PC-3 (cell line): ENCODE results near the gene ADAMTSL5. TPM values are rescaled to one million over a fixed set of nuclear protein-coding genes. Genes with fewer than 3 reads are reported as not detected.
A peak's percentile ranks its signal among the peaks of the same experiment; 100 is the strongest.

Experiments used
- ATAC-seq: fragments of 200-7000 bp; cut with Tn5 transposase; 2 replicates; pipeline ENCODE4 v1.9.1; 2020; ENCODE audit warnings: mild to moderate bottlenecking, moderate library complexity
- BruUV-seq: library from RNA; stranded (reverse); fragments of 400-500 nt; replicated peaks from 2 replicates; lab custom pipeline; 2021; lab: Mats Ljungman, UMichigan
- CTCF ChIA-PET: fragments of 300-600 bp; sonication (Branson Sonifier 250); formaldehyde crosslinking; loops from one replicate; lab custom pipeline; 2022; ENCODE audit warnings: antibody characterized with exemption; lab: Charles Lee
- POLR2A ChIA-PET: fragments of 300-600 bp; sonication (Branson Sonifier 250); formaldehyde crosslinking; loops from one replicate; lab custom pipeline; 2022; ENCODE audit warnings: antibody characterized with exemption; ENCODE audit not compliant: unreplicated experiment; lab: Charles Lee
- DNase-seq: peaks from one replicate; pipeline ENCODE4 v3.0.0-alpha.2; 2015
- H2AFZ ChIP-seq: fragments of 300-600 bp; sonication (generic); 2 replicates; pipeline ENCODE4 v1.6.0; 2016; ENCODE audit warnings: antibody characterized with exemption, low read length
- H3F3A ChIP-seq: fragments of 300-600 bp; sonication (generic); one replicate; pipeline ENCODE4 v1.6.0; 2017; ENCODE audit warnings: antibody characterized with exemption, low read length, control low read depth, mild to moderate bottlenecking; ENCODE audit not compliant: unreplicated experiment
- H3K27ac ChIP-seq: fragments of 300-600 bp; sonication (generic); 2 replicates; pipeline ENCODE4 v1.5.1; 2016; ENCODE audit warnings: mild to moderate bottlenecking, low read length
- H3K27me3 ChIP-seq: fragments of 300-600 bp; sonication (generic); 2 replicates; pipeline ENCODE4 v1.6.1; 2016; ENCODE audit warnings: low read length, mixed read lengths
- H3K36me3 ChIP-seq: fragments of 300-600 bp; sonication (generic); 2 replicates; pipeline ENCODE4 v1.6.1; 2016; ENCODE audit warnings: low read depth, mixed run types, low read length, mixed read lengths
- H3K4me1 ChIP-seq: fragments of 300-600 bp; sonication (generic); 2 replicates; pipeline ENCODE4 v1.5.1; 2016; ENCODE audit warnings: low read length; ENCODE audit not compliant: insufficient read depth
- H3K4me2 ChIP-seq: fragments of 300-600 bp; sonication (generic); 2 replicates; pipeline ENCODE4 v1.6.0; 2016; ENCODE audit warnings: low read length
- H3K4me3 ChIP-seq: fragments of 300-600 bp; sonication (generic); 2 replicates; pipeline ENCODE4 v1.5.1; 2016; ENCODE audit warnings: mild to moderate bottlenecking, low read length, mixed read lengths
- H3K79me2 ChIP-seq: fragments of 300-600 bp; sonication (generic); 2 replicates; pipeline ENCODE4 v1.6.1; 2017; ENCODE audit warnings: low read length, mixed read lengths
- H3K9ac ChIP-seq: fragments of 300-600 bp; sonication (generic); 2 replicates; pipeline ENCODE4 v1.6.0; 2016; ENCODE audit warnings: mild to moderate bottlenecking, low read length
- H3K9me2 ChIP-seq: fragments of 300-600 bp; sonication (generic); replicated peaks from 2 replicates; pipeline ENCODE4 v1.6.1; 2016; ENCODE audit warnings: mixed run types, low read length, mixed read lengths
- H3K9me3 ChIP-seq: fragments of 300-600 bp; sonication (generic); 2 replicates; pipeline ENCODE4 v1.6.1; 2016; ENCODE audit warnings: low read length, mixed read lengths
- H4K20me1 ChIP-seq: fragments of 300-600 bp; sonication (generic); 2 replicates; pipeline ENCODE4 v1.6.1; 2016; ENCODE audit warnings: low read length, mixed read lengths
- EZH2 ChIP-seq: fragments of 300-600 bp; sonication (generic); IDR thresholded peaks from one replicate; pipeline ENCODE4 v1.6.1; 2017; ENCODE audit warnings: antibody characterized with exemption, mild to moderate bottlenecking, low read length; ENCODE audit not compliant: unreplicated experiment
- EZH2phosphoT487 ChIP-seq: fragments of 300-600 bp; sonication (generic); IDR thresholded peaks from 2 replicates; pipeline ENCODE4 v1.6.1; 2018; ENCODE audit warnings: mild to moderate bottlenecking, antibody characterized with exemption, low read length, borderline replicate concordance
- intact Hi-C: fragments of 100-400 bp; cut with micrococcal nuclease; formaldehyde crosslinking; loops from 2 replicates; pipeline ENCODE4 v1.9.0; 2023
- total RNA-seq: library from RNA; depleted of rRNA; stranded (reverse); fragments of >200 nt; gene quantifications from 2 replicates; pipeline ENCODE4 v1.2.3, GENCODE V29; 2014
- TF ChIP-seq, protein P1 (sequence below): fragments of 300-600 bp; sonication (generic); conservative IDR thresholded peaks from 2 replicates; pipeline ENCODE4 v1.5.1; 2017; ENCODE audit warnings: antibody characterized with exemption, low read depth, mild to moderate bottlenecking, low read length

The ADAMTSL5 gene
- total RNA-seq, 1 experiment from 2014 or later: 5.0 TPM

- Histone ChIP-seq H3K36me3 (no peaks in the 10 kb centered on the region), H3K4me2 (peak overlapping the region; percentile 90; the same call in 1 of the 2 replicates), H3F3A (no peaks in the 10 kb centered on the region), H3K27ac (peak overlapping the region; percentile 78; the same call in 1 of the 2 replicates), H3K27me3 (no peaks in the 10 kb centered on the region), H2AFZ (peak overlapping the region; percentile 91; the same call in 1 of the 2 replicates), H4K20me1 (no peaks in the 10 kb centered on the region), H3K4me3 (no peak overlapping the region), H3K9me3 (no peaks in the 10 kb centered on the region), H3K79me2 (no peaks in the 10 kb centered on the region), H3K4me1 (no peaks in the 10 kb centered on the region; the same call in 1 of the 2 replicates), H3K9ac (no peak overlapping the region), H3K9me2 (no peaks in the 10 kb centered on the region)
- TF ChIP-seq EZH2: no peak
- no peak for ATAC-seq
- no peak for DNase-seq
- ChIA-PET POLR2A (no interaction called here), CTCF (no interaction called here)
- intact Hi-C loops: no loop called here
- no TSS peak for BruUV-seq
Measured at GRCh38 chr19:1507192-1507660, 5.6 kb downstream of the ADAMTSL5 start.

- no peaks in the 10 kb centered on the region for H3F3A ChIP-seq
- TF ChIP-seq EZH2 (no peak), EZH2phosphoT487 (no peak)
- TF ChIP-seq, protein P1, sequence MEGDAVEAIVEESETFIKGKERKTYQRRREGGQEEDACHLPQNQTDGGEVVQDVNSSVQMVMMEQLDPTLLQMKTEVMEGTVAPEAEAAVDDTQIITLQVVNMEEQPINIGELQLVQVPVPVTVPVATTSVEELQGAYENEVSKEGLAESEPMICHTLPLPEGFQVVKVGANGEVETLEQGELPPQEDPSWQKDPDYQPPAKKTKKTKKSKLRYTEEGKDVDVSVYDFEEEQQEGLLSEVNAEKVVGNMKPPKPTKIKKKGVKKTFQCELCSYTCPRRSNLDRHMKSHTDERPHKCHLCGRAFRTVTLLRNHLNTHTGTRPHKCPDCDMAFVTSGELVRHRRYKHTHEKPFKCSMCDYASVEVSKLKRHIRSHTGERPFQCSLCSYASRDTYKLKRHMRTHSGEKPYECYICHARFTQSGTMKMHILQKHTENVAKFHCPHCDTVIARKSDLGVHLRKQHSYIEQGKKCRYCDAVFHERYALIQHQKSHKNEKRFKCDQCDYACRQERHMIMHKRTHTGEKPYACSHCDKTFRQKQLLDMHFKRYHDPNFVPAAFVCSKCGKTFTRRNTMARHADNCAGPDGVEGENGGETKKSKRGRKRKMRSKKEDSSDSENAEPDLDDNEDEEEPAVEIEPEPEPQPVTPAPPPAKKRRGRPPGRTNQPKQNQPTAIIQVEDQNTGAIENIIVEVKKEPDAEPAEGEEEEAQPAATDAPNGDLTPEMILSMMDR: no peak
- ChIA-PET POLR2A (no interaction called here), CTCF (no interaction called here)
- no peaks in the 10 kb centered on the region for H4K20me1 ChIP-seq
- no TSS peak for BruUV-seq
- intact Hi-C loops: no loop called here
- H3K27ac ChIP-seq: no peak overlapping the region
- H3K9me3 ChIP-seq: no peaks in the 10 kb centered on the region
- H3K9me2 ChIP-seq: no peaks in the 10 kb centered on the region
- DNase-seq (no peak), ATAC-seq (no peak)
- H3K4me3 ChIP-seq: no peak overlapping the region
- H3K36me3 ChIP-seq: no peaks in the 10 kb centered on the region
- no peaks in the 10 kb centered on the region; the same call in 1 of the 2 replicates for H3K4me1 ChIP-seq
- H3K4me2 ChIP-seq: no peak overlapping the region
- no peaks in the 10 kb centered on the region for H3K79me2 ChIP-seq
- H3K9ac ChIP-seq: no peak overlapping the region
- no peak overlapping the region for H2AFZ ChIP-seq
- no peaks in the 10 kb centered on the region for H3K27me3 ChIP-seq
Measured at GRCh38 chr19:1505991-1506881, 6.6 kb downstream of the ADAMTSL5 start.

DNA sequence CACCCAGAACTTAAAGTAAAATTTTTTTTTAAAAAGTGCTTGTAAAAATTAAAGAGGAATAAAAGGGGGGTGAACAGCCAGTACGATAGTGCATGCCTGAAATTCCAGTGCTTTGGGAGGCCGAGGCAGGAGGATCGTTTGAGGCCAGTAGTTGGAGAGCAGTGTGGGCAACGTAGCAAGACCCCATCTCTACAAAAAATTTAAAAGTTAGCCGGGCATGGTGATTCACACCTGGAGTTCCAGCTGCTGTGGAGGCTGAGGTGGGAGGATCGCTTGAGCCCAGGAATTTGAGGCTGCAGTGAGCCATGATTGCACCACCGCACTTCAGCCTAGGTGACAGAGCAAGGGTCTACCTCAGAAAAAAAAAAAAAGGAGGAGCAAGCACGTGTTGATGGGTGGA lies 7.8 kb downstream of the ADAMTSL5 start:
- intact Hi-C loops: no loop called here
- H4K20me1 ChIP-seq: no peaks in the 10 kb centered on the region
- POLR2A ChIA-PET: no interaction called here
- no peaks in the 10 kb centered on the region for H3K27me3 ChIP-seq
- no peaks in the 10 kb centered on the region for H3K9me3 ChIP-seq
- H3K4me1 ChIP-seq: no peaks in the 10 kb centered on the region; the same call in 1 of the 2 replicates
- ATAC-seq (no peak), DNase-seq (no peak)
- no peak overlapping the region for H3K4me2 ChIP-seq
- no TSS peak for BruUV-seq
- H2AFZ ChIP-seq: no peak overlapping the region
- H3K4me3 ChIP-seq: no peak overlapping the region
- H3K36me3 ChIP-seq: no peaks in the 10 kb centered on the region
- H3K79me2 ChIP-seq: no peaks in the 10 kb centered on the region
- H3F3A ChIP-seq: no peaks in the 10 kb centered on the region
- CTCF ChIA-PET: no interaction called here
- H3K27ac ChIP-seq: no peak overlapping the region
- TF ChIP-seq EZH2 (no peak), EZH2phosphoT487 (no peak)
- TF ChIP-seq, protein P1: no peak
- no peak overlapping the region for H3K9ac ChIP-seq
- H3K9me2 ChIP-seq: no peaks in the 10 kb centered on the region
